WERI-Rb-1 (cell line): Measurements from ENCODE around the gene SCUBE1.
A peak's percentile ranks its signal among the peaks of the same experiment; 100 is the strongest.

Source experiments
- DNase-seq: peaks from one replicate; pipeline ENCODE4 v3.0.0-alpha.2; 2020
- H3K27ac ChIP-seq: fragments of 250-450 bp; sonication (Bioruptor Pico); 2 replicates; pipeline ENCODE4 v1.5.1; 2020; ENCODE audit warnings: mild to moderate bottlenecking, moderate library complexity
- H3K27me3 ChIP-seq: fragments of 250-450 bp; sonication (Bioruptor Pico); 2 replicates; pipeline ENCODE4 v1.5.1; 2021; ENCODE audit warnings: mild to moderate bottlenecking, low read depth, moderate library complexity; ENCODE audit not compliant: insufficient read depth, severe bottlenecking
- H3K36me3 ChIP-seq: fragments of 250-450 bp; sonication (Bioruptor Pico); 2 replicates; pipeline ENCODE4 v1.5.1; 2020; ENCODE audit warnings: mild to moderate bottlenecking, moderate library complexity
- H3K4me3 ChIP-seq: 2 replicates; pipeline ENCODE4 v1.5.1; 2011; ENCODE audit warnings: low read depth, mild to moderate bottlenecking, control low read depth, low read length
- H3K9me3 ChIP-seq: fragments of 250-450 bp; sonication (Bioruptor Pico); 2 replicates; pipeline ENCODE4 v1.5.1; 2021; ENCODE audit warnings: mild to moderate bottlenecking, moderate library complexity; ENCODE audit not compliant: severe bottlenecking
- CTCF ChIP-seq: IDR thresholded peaks from 2 replicates; pipeline ENCODE4 v1.5.1; 2011; ENCODE audit warnings: low read depth, mild to moderate bottlenecking, control low read depth, inconsistent platforms, low read length

SCUBE1 gene

GRCh38 chr22:43182726-43183125, 160.4 kb downstream of the SCUBE1 start:
- no peak for DNase-seq
- Histone ChIP-seq H3K4me3 (no peak overlapping the region), H3K9me3 (no peaks in the 10 kb centered on the region), H3K36me3 (peaks cover 39% of the 10 kb centered on the region), H3K27me3 (no peaks in the 10 kb centered on the region), H3K27ac (no peak overlapping the region)
- no peak for TF ChIP-seq CTCF

- Histone ChIP-seq H3K27me3 (no peaks in the 10 kb centered on the region), H3K27ac (no peak overlapping the region), H3K9me3 (no peaks in the 10 kb centered on the region), H3K4me3 (no peak overlapping the region), H3K36me3 (peaks cover 44% of the 10 kb centered on the region)
- DNase-seq: no peak
- no peak for TF ChIP-seq CTCF
These were observed 161.1 kb downstream of the SCUBE1 start for GRCh38 chr22:43182118-43182517.

DNA sequence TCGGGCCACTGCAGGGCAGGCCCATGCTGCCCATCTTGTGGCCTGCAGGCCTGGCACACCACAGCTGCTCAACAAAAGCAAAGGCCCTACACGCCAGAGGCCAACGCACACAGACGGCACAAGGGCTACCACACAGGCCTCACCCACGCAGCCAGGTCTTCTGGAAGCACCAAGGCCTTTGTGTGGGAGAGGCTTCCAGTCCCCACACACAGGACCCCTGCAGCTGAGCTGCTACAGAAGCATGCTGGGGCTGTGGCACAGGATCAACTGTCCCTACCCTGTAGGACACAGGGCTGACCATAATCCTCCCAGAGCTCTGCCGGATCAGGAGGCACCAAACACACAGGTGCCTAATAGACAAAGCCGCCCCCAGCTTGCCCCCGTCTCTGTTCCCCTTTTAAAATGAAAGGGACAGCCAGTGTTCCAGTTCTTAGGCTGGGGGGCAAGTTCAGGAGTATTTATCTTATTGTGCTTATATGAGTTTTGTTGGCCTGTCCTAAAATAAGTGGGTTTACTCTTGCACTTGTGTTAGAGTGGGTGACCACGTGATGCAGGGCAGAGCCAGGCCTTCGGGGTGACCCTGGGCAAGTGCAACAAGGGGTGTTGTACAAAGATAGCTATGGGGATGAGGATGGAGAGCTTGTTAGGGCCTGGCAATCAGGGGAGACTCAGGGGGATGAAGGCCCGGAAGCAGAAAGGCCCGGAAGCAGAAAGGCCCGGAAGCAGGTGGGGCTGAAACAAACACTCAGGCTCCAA, 161.7 kb downstream of the SCUBE1 start:
- Histone ChIP-seq H3K4me3 (no peak overlapping the region), H3K27ac (no peak overlapping the region; the same call in 1 of the 2 replicates), H3K9me3 (no peaks in the 10 kb centered on the region), H3K36me3 (peaks cover 44% of the 10 kb centered on the region), H3K27me3 (no peaks in the 10 kb centered on the region)
- peak; percentile 52 for DNase-seq
- no peak for TF ChIP-seq CTCF

DNA sequence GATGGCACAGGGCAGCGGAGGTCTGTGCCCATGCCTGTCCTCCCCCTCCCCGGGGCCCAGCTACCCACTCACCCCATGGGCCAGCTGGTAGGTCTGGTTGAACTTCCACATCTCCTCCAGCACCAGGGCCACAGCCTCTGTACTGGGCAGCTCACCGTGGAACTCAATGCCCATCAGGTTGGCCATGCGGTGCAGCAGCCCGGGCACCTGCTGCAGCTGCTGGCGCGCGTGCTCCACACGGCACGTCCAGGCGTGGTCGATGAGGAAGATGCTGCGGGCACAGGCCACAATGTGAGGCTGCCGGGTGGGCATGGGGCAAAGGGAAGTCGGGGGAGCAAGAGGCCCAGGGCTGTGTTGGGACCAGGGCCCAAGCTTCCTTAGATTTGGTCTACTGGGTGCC, 162.5 kb downstream of the SCUBE1 start:
- Histone ChIP-seq H3K4me3 (no peak overlapping the region), H3K27ac (no peak overlapping the region), H3K36me3 (peaks cover 44% of the 10 kb centered on the region), H3K27me3 (no peaks in the 10 kb centered on the region), H3K9me3 (no peaks in the 10 kb centered on the region)
- DNase-seq: no peak
- TF ChIP-seq CTCF: no peak

DNA sequence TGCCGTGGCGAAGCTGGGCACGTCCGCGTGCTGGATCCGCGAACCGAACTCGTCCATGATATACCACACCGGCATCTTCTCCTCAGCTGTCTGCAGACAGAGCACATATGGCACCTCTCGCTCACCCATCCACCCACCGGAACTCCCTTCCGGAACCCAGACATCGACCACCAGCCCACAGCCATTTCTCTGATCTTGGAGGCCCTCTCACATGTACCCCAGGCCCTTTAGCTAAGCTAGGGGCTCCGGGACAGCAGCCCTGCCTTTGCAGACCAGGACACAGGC, 163.3 kb downstream of the SCUBE1 start:
- no peak for TF ChIP-seq CTCF
- H3K27ac ChIP-seq: no peak overlapping the region
- no peaks in the 10 kb centered on the region for H3K27me3 ChIP-seq
- peaks cover 50% of the 10 kb centered on the region for H3K36me3 ChIP-seq
- H3K4me3 ChIP-seq: no peak overlapping the region
- no peak for DNase-seq
- no peaks in the 10 kb centered on the region for H3K9me3 ChIP-seq

DNA sequence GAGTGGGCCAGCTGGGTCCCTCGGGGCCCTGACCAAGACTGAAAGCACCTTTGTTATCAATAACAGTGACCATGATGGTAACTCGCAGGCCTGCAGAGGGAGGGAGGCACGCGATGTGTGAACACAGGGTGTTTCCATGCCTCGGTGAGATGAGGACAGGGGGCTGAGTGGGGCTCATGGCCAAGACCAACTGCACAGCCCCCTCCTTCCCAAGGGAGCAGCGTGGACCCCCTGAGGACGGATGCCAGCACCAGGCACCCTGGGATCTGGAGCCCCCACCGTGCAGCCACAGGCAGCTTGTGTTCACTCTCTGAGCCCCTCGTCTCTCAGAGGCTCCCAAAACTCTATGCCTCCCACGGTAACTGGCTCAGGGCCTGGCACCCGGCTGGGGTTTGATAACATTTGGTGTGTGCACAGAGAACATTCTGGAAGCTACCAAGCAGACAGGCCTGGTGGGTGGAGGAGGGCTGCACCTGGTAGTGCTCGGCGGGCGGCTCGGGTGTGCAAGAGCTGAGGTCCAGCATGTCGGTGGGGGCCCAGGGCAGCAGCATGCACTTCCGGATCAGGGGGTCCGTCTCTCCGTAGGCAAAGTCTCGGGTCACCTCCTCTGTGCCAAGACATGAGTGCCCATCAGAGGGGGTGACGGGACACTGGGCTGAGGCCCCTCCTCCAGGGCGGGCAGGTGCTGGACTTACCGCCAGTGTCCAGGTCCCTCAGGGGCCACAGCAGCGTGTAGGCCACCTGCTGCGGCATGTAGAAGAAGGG, 163.8 kb downstream of the SCUBE1 start:
- Histone ChIP-seq H3K36me3 (peaks cover 55% of the 10 kb centered on the region), H3K4me3 (no peak overlapping the region), H3K9me3 (no peaks in the 10 kb centered on the region), H3K27ac (no peak overlapping the region), H3K27me3 (no peaks in the 10 kb centered on the region)
- no peak for TF ChIP-seq CTCF
- DNase-seq: no peak
